HG02973 (cell line): ENCODE data around the gene CPEB2.

Experiments used
- ATAC-seq: cut with Tn5 transposase; IDR thresholded peaks from one replicate; pipeline ENCODE4 v1.9.1; 2021; ENCODE audit warnings: moderate library complexity; ENCODE audit not compliant: unreplicated experiment

CPEB2 gene

GRCh38 chr4:15116509-15117079 lies 114.3 kb downstream of the CPEB2 start:
- no peak for ATAC-seq

- ATAC-seq = no peak
These were observed 115.1 kb downstream of the CPEB2 start for GRCh38 chr4:15117270-15117946.

- no peak for ATAC-seq
These were observed 116.0 kb downstream of the CPEB2 start for GRCh38 chr4:15118292-15118691.
